A549 (cell line): ENCODE measurements around the gene PRMT3.

Experiments
- CTCF ChIP-seq: fragments of >200 bp; sonication (Bioruptor Twin); formaldehyde crosslinking; IDR thresholded peaks from 3 replicates; pipeline ENCODE4 v1.5.1; 2016
- NR3C1 ChIP-seq: fragments of >200 bp; sonication (Bioruptor Twin); formaldehyde crosslinking; IDR thresholded peaks from 3 replicates; pipeline ENCODE4 v1.6.1; 2017

- TF ChIP-seq NR3C1 = no peak
- TF ChIP-seq CTCF = peak; percentile 41
Observed at GRCh38 chr11:20443596-20443995, 56.1 kb downstream of the PRMT3 start.
